SU-DHL-6 (cell line): Measurements from ENCODE around the gene ARMH3.

Experiments
- H2AFZ ChIP-seq: fragments of 200-600 bp; sonication (generic); 2 replicates; pipeline ENCODE4 v1.6.1; 2014; ENCODE audit warnings: low read depth, mild to moderate bottlenecking, moderate library complexity, mixed read lengths, antibody characterized with exemption, low read length; ENCODE audit not compliant: severe bottlenecking
- H3F3A ChIP-seq: fragments of 200-600 bp; shearing (Covaris generic); 2 replicates; pipeline ENCODE4 v1.6.0; 2016; ENCODE audit warnings: antibody characterized with exemption, mild to moderate bottlenecking; ENCODE audit not compliant: insufficient read depth
- H3K27ac ChIP-seq: fragments of 200-600 bp; sonication (generic); 2 replicates; pipeline ENCODE4 v1.5.1; 2016; ENCODE audit warnings: low read depth, mild to moderate bottlenecking, low read length, moderate library complexity, mixed read lengths
- H3K27me3 ChIP-seq: fragments of 200-600 bp; sonication (generic), shearing (Covaris generic); 2 replicates; pipeline ENCODE4 v1.6.0; 2014; ENCODE audit warnings: mild to moderate bottlenecking, low read length
- H3K36me3 ChIP-seq: fragments of 200-600 bp; sonication (generic); 2 replicates; pipeline ENCODE4 v1.6.1; 2014; ENCODE audit warnings: mild to moderate bottlenecking, low read length, mixed read lengths
- H3K4me2 ChIP-seq: fragments of 300-600, 200-600 bp; shearing (Covaris generic), sonication (generic); 2 replicates; pipeline ENCODE4 v1.6.0; 2014; ENCODE audit warnings: low read length, low read depth, mild to moderate bottlenecking; ENCODE audit not compliant: poor library complexity, severe bottlenecking
- H3K4me3 ChIP-seq: fragments of 200-600 bp; sonication (generic); 2 replicates; pipeline ENCODE4 v1.5.1; 2014; ENCODE audit warnings: antibody characterized with exemption, low read length, mild to moderate bottlenecking, mixed read lengths; ENCODE audit not compliant: insufficient read depth, poor library complexity, severe bottlenecking
- H3K79me2 ChIP-seq: fragments of 200-600 bp; sonication (generic); 2 replicates; pipeline ENCODE4 v1.6.1; 2014; ENCODE audit warnings: mild to moderate bottlenecking, low read length, moderate library complexity; ENCODE audit not compliant: insufficient read depth
- H3K9ac ChIP-seq: fragments of 200-600 bp; sonication (generic); 2 replicates; pipeline ENCODE4 v1.7.0; 2014; ENCODE audit warnings: mild to moderate bottlenecking, low read length
- H3K9me2 ChIP-seq: fragments of 200-600 bp; sonication (generic); replicated peaks from 2 replicates; pipeline ENCODE4 v1.6.1; 2014; ENCODE audit warnings: low read length; ENCODE audit not compliant: insufficient read depth
- H3K9me3 ChIP-seq: fragments of 200-600 bp; sonication (generic); 2 replicates; pipeline ENCODE4 v1.6.1; 2014; ENCODE audit warnings: low read length, mixed read lengths; ENCODE audit not compliant: insufficient read depth
- H4K20me1 ChIP-seq: fragments of 200-600 bp; sonication (generic); 2 replicates; pipeline ENCODE4 v1.6.1; 2014; ENCODE audit warnings: low read depth, mild to moderate bottlenecking, antibody characterized with exemption, low read length, moderate library complexity, mixed read lengths
- CTCF ChIP-seq: fragments of 200-600 bp; sonication (generic); IDR thresholded peaks from one replicate; pipeline ENCODE4 v1.5.1; 2017; ENCODE audit warnings: antibody characterized with exemption, mild to moderate bottlenecking, low read length, moderate library complexity; ENCODE audit not compliant: insufficient read depth, poor library complexity, severe bottlenecking
- EZH2phosphoT487 ChIP-seq: fragments of 200-600 bp; sonication (generic), shearing (Covaris generic); conservative IDR thresholded peaks from 2 replicates; pipeline ENCODE4 v1.6.1; 2018; ENCODE audit warnings: mild to moderate bottlenecking, antibody characterized with exemption, low read length, moderate library complexity, mixed read lengths

The ARMH3 gene

GRCh38 chr10:101874252-101874651 is 181.7 kb downstream of the ARMH3 start:
- Histone ChIP-seq H3K9me2 (no peaks in the 10 kb centered on the region), H3K79me2 (no peaks in the 10 kb centered on the region), H3K27me3 (no peaks in the 10 kb centered on the region), H4K20me1 (no peaks in the 10 kb centered on the region), H3K36me3 (no peaks in the 10 kb centered on the region), H3K4me2 (no peak overlapping the region), H3K9me3 (no peaks in the 10 kb centered on the region), H3K4me3 (no peak overlapping the region), H2AFZ (no peak overlapping the region), H3F3A (no peaks in the 10 kb centered on the region), H3K27ac (no peak overlapping the region), H3K9ac (no peak overlapping the region)
- TF ChIP-seq EZH2phosphoT487 (no peak), CTCF (no peak)

GRCh38 chr10:101867931-101868330 is 188.0 kb downstream of the ARMH3 start:
- Histone ChIP-seq H3K4me3 (no peak overlapping the region), H3K9ac (no peak overlapping the region), H3K27me3 (no peaks in the 10 kb centered on the region), H3K9me2 (no peaks in the 10 kb centered on the region), H3F3A (0 out of 2 replicates have a peak, but pooled peaks cover 5% of the 10 kb centered on the region), H3K36me3 (no peaks in the 10 kb centered on the region), H3K27ac (no peak overlapping the region), H4K20me1 (no peaks in the 10 kb centered on the region), H3K9me3 (no peaks in the 10 kb centered on the region), H2AFZ (no peak overlapping the region), H3K4me2 (no peak overlapping the region), H3K79me2 (no peaks in the 10 kb centered on the region)
- TF ChIP-seq EZH2phosphoT487 (no peak), CTCF (no peak)

GRCh38 chr10:101859530-101859929 is 196.4 kb downstream of the ARMH3 start:
- Histone ChIP-seq H3K36me3 (peaks cover 6% of the 10 kb centered on the region; the same call in 1 of the 2 replicates), H3K27ac (no peak overlapping the region), H3F3A (no peaks in the 10 kb centered on the region), H3K4me2 (no peak overlapping the region), H3K9me3 (no peaks in the 10 kb centered on the region), H2AFZ (no peak overlapping the region), H3K9me2 (no peaks in the 10 kb centered on the region), H4K20me1 (no peaks in the 10 kb centered on the region), H3K27me3 (no peaks in the 10 kb centered on the region), H3K79me2 (no peaks in the 10 kb centered on the region), H3K9ac (no peak overlapping the region), H3K4me3 (no peak overlapping the region)
- TF ChIP-seq CTCF (no peak), EZH2phosphoT487 (no peak)
